ENCODE results near the gene DALRD3.

The DALRD3 gene

GRCh38 chr3:48999085-48999858 lies 19.1 kb downstream of the DALRD3 start:
- no peak for DNase-seq (ENCODE audit: low read depth)

GRCh38 chr3:48997714-48998637 lies 20.4 kb downstream of the DALRD3 start:
- TF ChIP-seq POLR2A (IDR thresholded peaks at IDR 0.05; ENCODE audit: extremely low read depth, insufficient read length) = no peak
- TF ChIP-seq CTCF (IDR thresholded peaks at IDR 0.05; ENCODE audit: low read depth, low read length) = no peak
- no peak for TF ChIP-seq MAX (IDR thresholded peaks at IDR 0.05; ENCODE audit: low read depth, low read length)
- TF ChIP-seq MYC (IDR thresholded peaks at IDR 0.05; ENCODE audit: low read depth, low read length) = no peak
- no peak overlapping the region for H3K4me3 ChIP-seq (ENCODE audit: low read depth, low read length)
- no peak for DNase-seq (ENCODE audit: low read depth)

More at GRCh38 chr3:48999085-48999858, 19.1 kb downstream of the DALRD3 start:
- TF ChIP-seq MYC (IDR thresholded peaks at IDR 0.05; ENCODE audit: low read depth, low read length) (no peak), CTCF (IDR thresholded peaks at IDR 0.05; ENCODE audit: low read depth, low read length) (no peak), POLR2A (IDR thresholded peaks at IDR 0.05; ENCODE audit: extremely low read depth, insufficient read length) (no peak), MAX (IDR thresholded peaks at IDR 0.05; ENCODE audit: low read depth, low read length) (no peak)
- no peak overlapping the region for H3K4me3 ChIP-seq (ENCODE audit: low read depth, low read length)

GRCh38 chr3:48997102-48997635 lies 21.2 kb downstream of the DALRD3 start:
- no peak for DNase-seq (ENCODE audit: low read depth)
- no peak overlapping the region for H3K4me3 ChIP-seq (ENCODE audit: low read depth, low read length)
- no peak for TF ChIP-seq MYC (IDR thresholded peaks at IDR 0.05; ENCODE audit: low read depth, low read length)
- no peak for TF ChIP-seq CTCF (IDR thresholded peaks at IDR 0.05; ENCODE audit: low read depth, low read length)
- no peak for TF ChIP-seq MAX (IDR thresholded peaks at IDR 0.05; ENCODE audit: low read depth, low read length)
- no peak for TF ChIP-seq POLR2A (IDR thresholded peaks at IDR 0.05; ENCODE audit: extremely low read depth, insufficient read length)

- TF ChIP-seq POLR2A (IDR thresholded peaks at IDR 0.05; ENCODE audit: extremely low read depth, insufficient read length) (no peak), MAX (IDR thresholded peaks at IDR 0.05; ENCODE audit: low read depth, low read length) (no peak), MYC (IDR thresholded peaks at IDR 0.05; ENCODE audit: low read depth, low read length) (no peak), CTCF (IDR thresholded peaks at IDR 0.05; ENCODE audit: low read depth, low read length) (no peak)
- no peak for DNase-seq (ENCODE audit: low read depth)
- H3K4me3 ChIP-seq (ENCODE audit: low read depth, low read length) = no peak overlapping the region
These were observed 21.7 kb downstream of the DALRD3 start for GRCh38 chr3:48996640-48997039.

- TF ChIP-seq MAX (IDR thresholded peaks at IDR 0.05; ENCODE audit: low read depth, low read length) = no peak
- TF ChIP-seq POLR2A (IDR thresholded peaks at IDR 0.05; ENCODE audit: extremely low read depth, insufficient read length) = no peak
- no peak for TF ChIP-seq CTCF (IDR thresholded peaks at IDR 0.05; ENCODE audit: low read depth, low read length)
- no peak for TF ChIP-seq MYC (IDR thresholded peaks at IDR 0.05; ENCODE audit: low read depth, low read length)
- no peak overlapping the region for H3K4me3 ChIP-seq (ENCODE audit: low read depth, low read length)
- peak; percentile 33 for DNase-seq (ENCODE audit: low read depth)
These were observed 24.5 kb downstream of the DALRD3 start for GRCh38 chr3:48993834-48994233.

Measured in NB4 (cell line).